WTC11 (cell line): ENCODE data around the gene GNMT. TPM values are rescaled to one million over a fixed set of nuclear protein-coding genes. Genes with fewer than 3 reads are reported as not detected.
A peak's percentile ranks its signal among the peaks of the same experiment; 100 is the strongest.

Source experiments
- ATF2 ChIP-seq: sonication (generic); formaldehyde crosslinking; IDR thresholded peaks from 2 replicates; pipeline ENCODE4 v1.8.1; 2022; ENCODE audit warnings: low read depth, missing genetic modification reagents, borderline replicate concordance
- ELF4 ChIP-seq: sonication (generic); formaldehyde crosslinking; IDR thresholded peaks from 2 replicates; pipeline ENCODE4 v1.8.1; 2022; ENCODE audit warnings: low read depth, mild to moderate bottlenecking, moderate library complexity, missing genetic modification reagents
- ETV6 ChIP-seq: sonication (generic); formaldehyde crosslinking; IDR thresholded peaks from 2 replicates; pipeline ENCODE4 v1.8.1; 2022; ENCODE audit warnings: mild to moderate bottlenecking, missing genetic modification reagents
- FOXP1 ChIP-seq: sonication (generic); formaldehyde crosslinking; IDR thresholded peaks from 2 replicates; pipeline ENCODE4 v1.8.0; 2022; ENCODE audit warnings: missing genetic modification reagents, mild to moderate bottlenecking, moderate library complexity, borderline replicate concordance
- JUN ChIP-seq: sonication (generic); formaldehyde crosslinking; IDR thresholded peaks from 2 replicates; pipeline ENCODE4 v1.8.0; 2023; ENCODE audit warnings: mild to moderate bottlenecking, missing genetic modification reagents
- NFE2L1 ChIP-seq: sonication (generic); formaldehyde crosslinking; IDR thresholded peaks from 2 replicates; pipeline ENCODE4 v1.8.1; 2023; ENCODE audit warnings: missing genetic modification reagents
- NR2C2 ChIP-seq: sonication (generic); formaldehyde crosslinking; IDR thresholded peaks from 2 replicates; pipeline ENCODE4 v1.8.0; 2022; ENCODE audit warnings: mild to moderate bottlenecking, missing genetic modification reagents
- USF2 ChIP-seq: sonication (generic); formaldehyde crosslinking; IDR thresholded peaks from 2 replicates; pipeline ENCODE4 v1.8.1; 2023; ENCODE audit warnings: mild to moderate bottlenecking, missing genetic modification reagents, moderate library complexity
- ZNF121 ChIP-seq: sonication (generic); formaldehyde crosslinking; IDR thresholded peaks from 2 replicates; pipeline ENCODE4 v1.8.0; 2023; ENCODE audit warnings: missing genetic modification reagents
- ZNF219 ChIP-seq: sonication (generic); formaldehyde crosslinking; IDR thresholded peaks from 2 replicates; pipeline ENCODE4 v1.8.0; 2023; ENCODE audit warnings: missing genetic modification reagents, mild to moderate bottlenecking, borderline replicate concordance
- ZNF232 ChIP-seq: sonication (generic); formaldehyde crosslinking; IDR thresholded peaks from 2 replicates; pipeline ENCODE4 v1.8.0; 2022; ENCODE audit warnings: mild to moderate bottlenecking, missing genetic modification reagents
- ZNF263 ChIP-seq: sonication (generic); formaldehyde crosslinking; IDR thresholded peaks from 2 replicates; pipeline ENCODE4 v1.8.1; 2022; ENCODE audit warnings: low read depth, mild to moderate bottlenecking, moderate library complexity, missing genetic modification reagents
- total RNA-seq: library from RNA; stranded (reverse); gene quantifications from 3 replicates; pipeline ENCODE4 v1.2.3, GENCODE V29; 2021
- TF ChIP-seq, protein P1 (sequence below): sonication (generic); formaldehyde crosslinking; IDR thresholded peaks from 2 replicates; pipeline ENCODE4 v1.8.1; 2023; ENCODE audit warnings: mild to moderate bottlenecking, moderate library complexity, missing genetic modification reagents
- TF ChIP-seq, protein P2 (sequence below): sonication (generic); formaldehyde crosslinking; IDR thresholded peaks from 2 replicates; pipeline ENCODE4 v1.8.0; 2022; ENCODE audit warnings: missing genetic modification reagents
- TF ChIP-seq, protein P3 (sequence below): sonication (generic); formaldehyde crosslinking; IDR thresholded peaks from 2 replicates; pipeline ENCODE4 v1.8.0; 2022; ENCODE audit warnings: mild to moderate bottlenecking, missing genetic modification reagents
- TF ChIP-seq, protein P4 (sequence below): fragments of 200-600 bp; IDR thresholded peaks from 2 replicates; pipeline ENCODE4 v1.8.0; 2022; ENCODE audit warnings: antibody characterized with exemption

The GNMT gene
- total RNA-seq, 1 experiment from 2014 or later = 2.0 TPM

DNA sequence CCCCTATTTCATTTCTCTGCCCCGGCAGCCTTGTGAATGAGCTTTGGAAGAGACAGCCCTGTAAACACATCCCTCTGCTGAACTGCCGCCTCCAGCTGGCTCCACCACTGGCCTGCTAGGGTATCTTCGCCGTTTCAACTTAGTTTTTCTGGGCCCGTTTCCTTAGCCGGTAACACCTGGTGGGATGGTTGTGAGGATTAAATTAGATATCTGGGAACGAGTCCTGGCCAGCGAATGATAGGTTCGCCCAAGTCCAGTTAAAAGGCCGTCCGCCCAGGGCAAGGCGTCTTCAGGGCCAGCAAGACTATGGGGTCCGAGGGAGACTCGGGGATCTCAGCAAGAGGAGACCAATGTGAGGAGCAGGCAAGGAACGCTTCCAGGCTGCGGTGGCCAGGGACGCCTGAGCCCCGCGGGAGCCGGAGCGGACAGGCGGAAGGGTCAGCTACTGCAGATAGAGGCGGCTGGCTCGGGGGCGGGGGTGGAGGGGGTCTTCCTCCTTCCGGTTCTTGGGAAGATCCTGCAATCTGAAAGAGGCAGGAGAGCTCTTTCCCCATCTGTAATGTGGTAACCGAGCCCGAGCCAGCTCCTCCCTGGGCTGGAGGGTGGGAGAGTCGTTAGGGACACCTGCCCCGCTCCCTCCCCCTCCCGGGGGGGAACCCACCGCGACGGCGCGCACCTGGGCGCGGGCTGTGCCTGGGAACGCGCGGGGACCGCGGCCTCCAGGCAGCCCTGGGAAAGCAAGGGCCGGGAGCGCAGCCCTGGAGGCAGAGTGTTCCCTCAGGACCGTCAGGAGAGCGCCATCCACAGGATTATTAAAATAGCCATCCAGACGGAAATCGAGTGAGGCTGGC lies 49.2 kb upstream of the GNMT start (continued):
- peak; percentile 69; the same call in 1 of the 2 replicates for TF ChIP-seq FOXP1 (CRISPR knock-in tag)
- TF ChIP-seq, protein P1, sequence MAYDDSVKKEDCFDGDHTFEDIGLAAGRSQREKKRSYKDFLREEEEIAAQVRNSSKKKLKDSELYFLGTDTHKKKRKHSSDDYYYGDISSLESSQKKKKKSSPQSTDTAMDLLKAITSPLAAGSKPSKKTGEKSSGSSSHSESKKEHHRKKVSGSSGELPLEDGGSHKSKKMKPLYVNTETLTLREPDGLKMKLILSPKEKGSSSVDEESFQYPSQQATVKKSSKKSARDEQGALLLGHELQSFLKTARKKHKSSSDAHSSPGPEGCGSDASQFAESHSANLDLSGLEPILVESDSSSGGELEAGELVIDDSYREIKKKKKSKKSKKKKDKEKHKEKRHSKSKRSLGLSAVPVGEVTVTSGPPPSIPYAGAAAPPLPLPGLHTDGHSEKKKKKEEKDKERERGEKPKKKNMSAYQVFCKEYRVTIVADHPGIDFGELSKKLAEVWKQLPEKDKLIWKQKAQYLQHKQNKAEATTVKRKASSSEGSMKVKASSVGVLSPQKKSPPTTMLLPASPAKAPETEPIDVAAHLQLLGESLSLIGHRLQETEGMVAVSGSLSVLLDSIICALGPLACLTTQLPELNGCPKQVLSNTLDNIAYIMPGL (CRISPR knock-in tag) = peak; percentile 94
- TF ChIP-seq, protein P2, sequence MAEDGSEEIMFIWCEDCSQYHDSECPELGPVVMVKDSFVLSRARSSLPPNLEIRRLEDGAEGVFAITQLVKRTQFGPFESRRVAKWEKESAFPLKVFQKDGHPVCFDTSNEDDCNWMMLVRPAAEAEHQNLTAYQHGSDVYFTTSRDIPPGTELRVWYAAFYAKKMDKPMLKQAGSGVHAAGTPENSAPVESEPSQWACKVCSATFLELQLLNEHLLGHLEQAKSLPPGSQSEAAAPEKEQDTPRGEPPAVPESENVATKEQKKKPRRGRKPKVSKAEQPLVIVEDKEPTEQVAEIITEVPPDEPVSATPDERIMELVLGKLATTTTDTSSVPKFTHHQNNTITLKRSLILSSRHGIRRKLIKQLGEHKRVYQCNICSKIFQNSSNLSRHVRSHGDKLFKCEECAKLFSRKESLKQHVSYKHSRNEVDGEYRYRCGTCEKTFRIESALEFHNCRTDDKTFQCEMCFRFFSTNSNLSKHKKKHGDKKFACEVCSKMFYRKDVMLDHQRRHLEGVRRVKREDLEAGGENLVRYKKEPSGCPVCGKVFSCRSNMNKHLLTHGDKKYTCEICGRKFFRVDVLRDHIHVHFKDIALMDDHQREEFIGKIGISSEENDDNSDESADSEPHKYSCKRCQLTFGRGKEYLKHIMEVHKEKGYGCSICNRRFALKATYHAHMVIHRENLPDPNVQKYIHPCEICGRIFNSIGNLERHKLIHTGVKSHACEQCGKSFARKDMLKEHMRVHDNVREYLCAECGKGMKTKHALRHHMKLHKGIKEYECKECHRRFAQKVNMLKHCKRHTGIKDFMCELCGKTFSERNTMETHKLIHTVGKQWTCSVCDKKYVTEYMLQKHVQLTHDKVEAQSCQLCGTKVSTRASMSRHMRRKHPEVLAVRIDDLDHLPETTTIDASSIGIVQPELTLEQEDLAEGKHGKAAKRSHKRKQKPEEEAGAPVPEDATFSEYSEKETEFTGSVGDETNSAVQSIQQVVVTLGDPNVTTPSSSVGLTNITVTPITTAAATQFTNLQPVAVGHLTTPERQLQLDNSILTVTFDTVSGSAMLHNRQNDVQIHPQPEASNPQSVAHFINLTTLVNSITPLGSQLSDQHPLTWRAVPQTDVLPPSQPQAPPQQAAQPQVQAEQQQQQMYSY (CRISPR knock-in tag) = no peak
- TF ChIP-seq NR2C2 (CRISPR knock-in tag) = no peak
- no peak for TF ChIP-seq ZNF121 (CRISPR knock-in tag)
- TF ChIP-seq JUN = no peak
- no peak for TF ChIP-seq USF2 (CRISPR knock-in tag)
- TF ChIP-seq ETV6 (CRISPR knock-in tag) = peak; percentile 20; the same call in 1 of the 2 replicates
- TF ChIP-seq, protein P3, sequence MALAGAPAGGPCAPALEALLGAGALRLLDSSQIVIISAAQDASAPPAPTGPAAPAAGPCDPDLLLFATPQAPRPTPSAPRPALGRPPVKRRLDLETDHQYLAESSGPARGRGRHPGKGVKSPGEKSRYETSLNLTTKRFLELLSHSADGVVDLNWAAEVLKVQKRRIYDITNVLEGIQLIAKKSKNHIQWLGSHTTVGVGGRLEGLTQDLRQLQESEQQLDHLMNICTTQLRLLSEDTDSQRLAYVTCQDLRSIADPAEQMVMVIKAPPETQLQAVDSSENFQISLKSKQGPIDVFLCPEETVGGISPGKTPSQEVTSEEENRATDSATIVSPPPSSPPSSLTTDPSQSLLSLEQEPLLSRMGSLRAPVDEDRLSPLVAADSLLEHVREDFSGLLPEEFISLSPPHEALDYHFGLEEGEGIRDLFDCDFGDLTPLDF (CRISPR knock-in tag) = no peak
- TF ChIP-seq NFE2L1 (CRISPR knock-in tag) = no peak
- 0 out of 2 replicates have a peak, but pooled peaks have one; percentile 38 for TF ChIP-seq ZNF219 (CRISPR knock-in tag)
- TF ChIP-seq ATF2 (CRISPR knock-in tag) = no peak
- no peak for TF ChIP-seq ZNF263 (CRISPR knock-in tag)
- TF ChIP-seq, protein P4, sequence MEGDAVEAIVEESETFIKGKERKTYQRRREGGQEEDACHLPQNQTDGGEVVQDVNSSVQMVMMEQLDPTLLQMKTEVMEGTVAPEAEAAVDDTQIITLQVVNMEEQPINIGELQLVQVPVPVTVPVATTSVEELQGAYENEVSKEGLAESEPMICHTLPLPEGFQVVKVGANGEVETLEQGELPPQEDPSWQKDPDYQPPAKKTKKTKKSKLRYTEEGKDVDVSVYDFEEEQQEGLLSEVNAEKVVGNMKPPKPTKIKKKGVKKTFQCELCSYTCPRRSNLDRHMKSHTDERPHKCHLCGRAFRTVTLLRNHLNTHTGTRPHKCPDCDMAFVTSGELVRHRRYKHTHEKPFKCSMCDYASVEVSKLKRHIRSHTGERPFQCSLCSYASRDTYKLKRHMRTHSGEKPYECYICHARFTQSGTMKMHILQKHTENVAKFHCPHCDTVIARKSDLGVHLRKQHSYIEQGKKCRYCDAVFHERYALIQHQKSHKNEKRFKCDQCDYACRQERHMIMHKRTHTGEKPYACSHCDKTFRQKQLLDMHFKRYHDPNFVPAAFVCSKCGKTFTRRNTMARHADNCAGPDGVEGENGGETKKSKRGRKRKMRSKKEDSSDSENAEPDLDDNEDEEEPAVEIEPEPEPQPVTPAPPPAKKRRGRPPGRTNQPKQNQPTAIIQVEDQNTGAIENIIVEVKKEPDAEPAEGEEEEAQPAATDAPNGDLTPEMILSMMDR = no peak
- no peak for TF ChIP-seq ELF4 (CRISPR knock-in tag)
- no peak for TF ChIP-seq ZNF232
